Activated T-cell treated with anti-CD3 and anti-CD28 coated beads, Interleukin-2, amount 50 U/mL, for 72 hours (primary cell): ENCODE data around the gene HNRNPH1. TPM values are rescaled to one million over a fixed set of nuclear protein-coding genes. Genes with fewer than 3 reads are reported as not detected.

Source experiments
- ATAC-seq, 2 donors: fragments of 150-1000 bp; cut with Tn5 transposase; replicated peaks in 1 of 2; 2 replicates each; pipeline ENCODE4 v1.10.0; 2021; ENCODE audit warnings: moderate library complexity in 2 of 2, mild to moderate bottlenecking in 1 of 2
- DNase-seq, 2 donors: peaks; one replicate each; pipeline ENCODE4 v3.0.0; 2021 to 2022; ENCODE audit warnings: mixed read lengths in 1 of 2
- H3K27ac Mint-ChIP-seq: one replicate; pipeline ENCODE4 v1.8.0; 2022; ENCODE audit warnings: mild to moderate bottlenecking, moderate library complexity, mixed read lengths
- H3K27me3 Mint-ChIP-seq: one replicate; pipeline ENCODE4 v1.8.0; 2022; ENCODE audit warnings: low read depth, mixed read lengths
- H3K36me3 Mint-ChIP-seq, 2 donors: one replicate each; pipeline ENCODE4 v1.8.0; 2022; ENCODE audit warnings: mixed read lengths in 2 of 2, mild to moderate bottlenecking in 1 of 2; ENCODE audit not compliant: insufficient read depth in 2 of 2
- H3K4me1 Mint-ChIP-seq: one replicate; pipeline ENCODE4 v1.8.0; 2022; ENCODE audit warnings: low read depth, mixed read lengths
- H3K4me3 Mint-ChIP-seq, 2 donors: one replicate each; pipeline ENCODE4 v1.8.0; 2022; ENCODE audit warnings: mild to moderate bottlenecking in 2 of 2, mixed read lengths in 2 of 2, moderate library complexity in 2 of 2
- H3K9me3 Mint-ChIP-seq, 2 donors: one replicate each; pipeline ENCODE4 v1.8.0; 2022; ENCODE audit warnings: mixed read lengths in 2 of 2
- total RNA-seq, 2 donors: library from RNA; stranded (reverse); gene quantifications; one replicate each; pipeline ENCODE4 v1.2.3, GENCODE V29; 2022

HNRNPH1 gene
- total RNA-seq, 2 donors from 2014 or later = 805 to 958 TPM

GRCh38 chr5:179617930-179618329, 5.5 kb downstream of the HNRNPH1 start:
- ATAC-seq (no peak), DNase-seq (no peak)
- Mint-ChIP-seq H3K4me3 (peak overlapping the region; percentile 4 to 94), H3K27me3 (no peaks in the 10 kb centered on the region), H3K27ac (peak overlapping the region; percentile 100), H3K4me1 (peaks cover 89% of the 10 kb centered on the region), H3K36me3 (peaks cover 41 to 90% of the 10 kb centered on the region in 2 donors), H3K9me3 (no peaks in the 10 kb centered on the region)

GRCh38 chr5:179616002-179616594, 7.4 kb downstream of the HNRNPH1 start:
- no peak for DNase-seq
- peaks cover 32 to 82% of the 10 kb centered on the region in 2 donors for H3K36me3 Mint-ChIP-seq
- ATAC-seq = no peak
- no peaks in the 10 kb centered on the region for H3K9me3 Mint-ChIP-seq
- H3K27me3 Mint-ChIP-seq = no peaks in the 10 kb centered on the region
- H3K4me1 Mint-ChIP-seq = peaks cover 90% of the 10 kb centered on the region
- H3K27ac Mint-ChIP-seq = peak overlapping the region; percentile 88
- H3K4me3 Mint-ChIP-seq = peak overlapping the region in 1 of 2 donors; percentile 19

- Mint-ChIP-seq H3K4me3 (no peak overlapping the region), H3K4me1 (peaks cover 87% of the 10 kb centered on the region), H3K9me3 (no peaks in the 10 kb centered on the region), H3K36me3 (peaks cover 25 to 73% of the 10 kb centered on the region in 2 donors), H3K27me3 (no peaks in the 10 kb centered on the region), H3K27ac (peak overlapping the region; percentile 88)
- ATAC-seq (no peak), DNase-seq (no peak)
Observed at GRCh38 chr5:179615203-179615602, 8.3 kb downstream of the HNRNPH1 start.

GRCh38 chr5:179614745-179615144, 8.7 kb downstream of the HNRNPH1 start:
- Mint-ChIP-seq H3K36me3 (peaks cover 24 to 72% of the 10 kb centered on the region in 2 donors), H3K9me3 (no peaks in the 10 kb centered on the region), H3K27me3 (no peaks in the 10 kb centered on the region), H3K27ac (peak overlapping the region; percentile 74), H3K4me1 (peaks cover 87% of the 10 kb centered on the region), H3K4me3 (no peak overlapping the region)
- ATAC-seq = no peak
- DNase-seq = no peak

- H3K36me3 Mint-ChIP-seq = peaks cover 24 to 66% of the 10 kb centered on the region in 2 donors
- DNase-seq (peak in 1 of 2 donors; percentile 41), ATAC-seq (peak in 1 of 2 donors; percentile 1)
- peak overlapping the region; percentile 59 for H3K27ac Mint-ChIP-seq
- H3K9me3 Mint-ChIP-seq = no peaks in the 10 kb centered on the region
- peaks cover 87% of the 10 kb centered on the region for H3K4me1 Mint-ChIP-seq
- no peaks in the 10 kb centered on the region for H3K27me3 Mint-ChIP-seq
- no peak overlapping the region for H3K4me3 Mint-ChIP-seq
Observed at GRCh38 chr5:179613460-179614071, 9.9 kb downstream of the HNRNPH1 start.

GRCh38 chr5:179612577-179613459, 10.7 kb downstream of the HNRNPH1 start:
- H3K4me3 Mint-ChIP-seq = peak overlapping the region in 1 of 2 donors; percentile 17
- H3K36me3 Mint-ChIP-seq = peaks cover 20 to 59% of the 10 kb centered on the region in 2 donors
- no peaks in the 10 kb centered on the region for H3K27me3 Mint-ChIP-seq
- H3K4me1 Mint-ChIP-seq = peaks cover 85% of the 10 kb centered on the region
- no peaks in the 10 kb centered on the region for H3K9me3 Mint-ChIP-seq
- H3K27ac Mint-ChIP-seq = peak overlapping the region; percentile 59
- ATAC-seq = peak in 1 of 2 donors; percentile 1
- DNase-seq = no peak

- no peaks in the 10 kb centered on the region for H3K9me3 Mint-ChIP-seq
- H3K27me3 Mint-ChIP-seq = no peaks in the 10 kb centered on the region
- H3K4me1 Mint-ChIP-seq = peaks cover 66% of the 10 kb centered on the region
Observed at GRCh38 chr5:179610903-179611265, 12.6 kb downstream of the HNRNPH1 start.

GRCh38 chr5:179610109-179610902, 13.2 kb downstream of the HNRNPH1 start:
- H3K4me3 Mint-ChIP-seq = no peak overlapping the region
- H3K4me1 Mint-ChIP-seq = peaks cover 61% of the 10 kb centered on the region
- ATAC-seq = peak in 1 of 2 donors; percentile 17

More at GRCh38 chr5:179610903-179611265, 12.6 kb downstream of the HNRNPH1 start:
- H3K4me3 Mint-ChIP-seq = no peak overlapping the region
- H3K27ac Mint-ChIP-seq = peak overlapping the region; percentile 30
- H3K36me3 Mint-ChIP-seq = peaks cover 10 to 46% of the 10 kb centered on the region in 2 donors
- no peak for DNase-seq
- ATAC-seq = peak in 1 of 2 donors; percentile 3

GRCh38 chr5:179609834-179610108, 13.7 kb downstream of the HNRNPH1 start:
- H3K27ac Mint-ChIP-seq = peak overlapping the region; percentile 84
- no peak for ATAC-seq
- DNase-seq = no peak
- peak overlapping the region in 1 of 2 donors; percentile 5 for H3K4me3 Mint-ChIP-seq
- H3K36me3 Mint-ChIP-seq = peaks cover 9 to 39% of the 10 kb centered on the region in 2 donors
- no peaks in the 10 kb centered on the region for H3K27me3 Mint-ChIP-seq
- H3K9me3 Mint-ChIP-seq = no peaks in the 10 kb centered on the region
- peaks cover 58% of the 10 kb centered on the region for H3K4me1 Mint-ChIP-seq

More at GRCh38 chr5:179610109-179610902, 13.2 kb downstream of the HNRNPH1 start:
- peak overlapping the region; percentile 84 for H3K27ac Mint-ChIP-seq
- H3K36me3 Mint-ChIP-seq = peaks cover 10 to 43% of the 10 kb centered on the region in 2 donors
- no peaks in the 10 kb centered on the region for H3K27me3 Mint-ChIP-seq
- H3K9me3 Mint-ChIP-seq = no peaks in the 10 kb centered on the region
- DNase-seq = no peak

- DNase-seq = peak; percentile 40 to 49
- Mint-ChIP-seq H3K27me3 (no peaks in the 10 kb centered on the region), H3K27ac (peak overlapping the region; percentile 84), H3K36me3 (peaks cover 9 to 23% of the 10 kb centered on the region in 2 donors), H3K4me1 (peaks cover 44% of the 10 kb centered on the region), H3K4me3 (no peak overlapping the region), H3K9me3 (no peaks in the 10 kb centered on the region)
- ATAC-seq = peak; percentile 15 to 37
Observed at GRCh38 chr5:179608131-179608581, 15.3 kb downstream of the HNRNPH1 start.

GRCh38 chr5:179607160-179607931, 16.1 kb downstream of the HNRNPH1 start:
- no peaks in the 10 kb centered on the region for H3K27me3 Mint-ChIP-seq
- H3K27ac Mint-ChIP-seq = peak overlapping the region; percentile 80
- peak; percentile 0 to 3 for ATAC-seq
- H3K4me1 Mint-ChIP-seq = peaks cover 36% of the 10 kb centered on the region
- H3K9me3 Mint-ChIP-seq = no peaks in the 10 kb centered on the region
- DNase-seq = no peak
- H3K4me3 Mint-ChIP-seq = no peak overlapping the region
- peaks cover 9 to 17% of the 10 kb centered on the region in 2 donors for H3K36me3 Mint-ChIP-seq

- ATAC-seq = no peak
- DNase-seq = no peak
- peak overlapping the region; percentile 13 for H3K27ac Mint-ChIP-seq
- H3K36me3 Mint-ChIP-seq = peaks cover 7 to 15% of the 10 kb centered on the region in 2 donors
- H3K9me3 Mint-ChIP-seq = no peaks in the 10 kb centered on the region
- no peaks in the 10 kb centered on the region for H3K27me3 Mint-ChIP-seq
- no peak overlapping the region for H3K4me3 Mint-ChIP-seq
- H3K4me1 Mint-ChIP-seq = peaks cover 32% of the 10 kb centered on the region
Observed at GRCh38 chr5:179606910-179607159, 16.6 kb downstream of the HNRNPH1 start.
